ENCODE results near the gene SKAP1.
"Not testable (repeated sequence)": the region's sequence is repeated elsewhere in the genome, so short reads cannot be mapped to it uniquely, and the experiment has no call there.

Gene SKAP1

GRCh38 chr17:48413613-48414405 is 16.2 kb downstream of the SKAP1 start:
- no peak for DNase-seq (ENCODE audit: low read depth in 2 of 2)

GRCh38 chr17:48412841-48413240 is 17.2 kb downstream of the SKAP1 start:
- DNase-seq (ENCODE audit: low read depth in 2 of 2): no peak

GRCh38 chr17:48410821-48411220 is 19.2 kb downstream of the SKAP1 start:
- DNase-seq (ENCODE audit: low read depth in 2 of 2): not testable (repeated sequence)

DNA sequence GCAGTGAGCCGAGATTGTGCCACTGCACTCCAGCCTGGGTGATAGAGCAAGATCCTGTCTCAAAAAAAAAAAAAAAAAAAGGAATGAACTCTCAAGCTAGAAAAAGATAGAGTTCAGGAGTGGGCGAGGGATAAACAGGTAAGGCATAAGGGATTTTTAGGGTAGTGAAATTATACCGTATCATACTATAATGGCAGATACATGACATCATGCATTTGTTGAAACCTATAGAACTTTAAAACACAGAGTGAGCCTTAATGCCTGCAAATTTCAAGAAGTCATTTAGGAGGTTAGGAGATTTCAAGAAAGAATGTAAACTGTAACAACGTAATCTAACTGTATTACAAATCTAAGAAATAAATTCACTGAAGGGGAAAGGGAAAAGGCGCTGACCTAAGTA is 20.4 kb downstream of the SKAP1 start:
- no peak for DNase-seq (ENCODE audit: low read depth in 2 of 2)

- DNase-seq (ENCODE audit: low read depth in 2 of 2): no peak
Observed at GRCh38 chr17:48406936-48407567, 23.0 kb downstream of the SKAP1 start.

DNA sequence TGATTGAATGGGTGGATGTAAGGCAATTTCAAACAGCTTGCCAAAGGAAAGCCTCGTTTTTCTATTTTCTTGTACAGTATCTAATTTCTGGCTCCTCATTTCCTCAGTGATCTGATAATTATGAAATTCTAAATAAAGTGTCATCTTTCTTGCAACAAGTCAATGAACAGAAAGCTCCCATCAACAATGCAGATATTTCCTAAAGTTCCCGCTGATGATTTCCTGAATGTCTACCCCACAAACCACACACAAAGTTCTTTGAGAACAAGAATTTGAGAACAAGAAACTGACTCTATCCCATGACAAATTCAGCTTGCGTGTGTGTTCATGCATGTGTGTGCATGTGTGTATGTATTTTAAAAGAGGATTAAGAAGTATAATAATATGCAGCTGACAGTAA is 35.2 kb downstream of the SKAP1 start:
- DNase-seq (ENCODE audit: low read depth in 2 of 2): no peak

DNA sequence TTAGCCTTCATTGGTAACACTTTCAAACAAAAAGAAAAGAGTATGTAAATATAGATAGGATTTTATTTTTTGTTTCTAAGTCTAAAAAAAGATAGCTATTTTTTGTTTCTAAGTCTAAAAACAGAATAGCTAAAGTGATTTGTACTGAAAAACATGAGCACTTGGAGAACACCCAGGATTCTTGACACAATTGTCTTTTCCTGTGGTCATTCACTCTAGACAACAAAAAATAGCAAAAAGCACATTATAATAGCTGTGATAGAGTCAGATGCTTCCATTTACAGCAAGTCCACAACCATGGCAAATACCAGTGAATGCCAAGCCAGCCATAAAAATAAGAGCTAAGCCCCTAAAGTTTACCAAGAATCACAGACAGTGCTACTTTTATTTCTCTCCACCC is 36.7 kb downstream of the SKAP1 start:
- no peak for DNase-seq (ENCODE audit: low read depth in 2 of 2)

GRCh38 chr17:48392857-48393256 is 37.2 kb downstream of the SKAP1 start:
- no peak for DNase-seq (ENCODE audit: low read depth in 2 of 2)

GRCh38 chr17:48391444-48391843 is 38.6 kb downstream of the SKAP1 start:
- DNase-seq (ENCODE audit: low read depth in 2 of 2): no peak

DNA sequence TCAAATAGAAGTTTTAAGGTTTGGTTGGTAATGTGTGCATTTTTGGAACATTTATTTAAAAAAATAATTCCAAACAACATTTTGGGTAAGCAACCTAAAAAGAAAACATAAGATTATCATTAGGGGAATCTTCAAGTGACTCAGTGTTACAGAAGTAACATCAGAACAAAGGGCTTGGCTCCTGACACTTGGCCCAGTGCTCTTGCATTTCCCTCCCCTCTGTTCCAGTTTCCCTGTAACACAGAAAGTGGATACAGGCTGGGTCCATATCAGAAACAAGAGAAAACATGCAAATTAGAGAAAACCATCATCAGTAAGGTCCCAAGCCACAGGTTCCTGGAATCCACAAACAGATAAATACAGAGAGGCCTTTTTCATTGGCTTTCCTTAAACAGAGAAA is 40.1 kb downstream of the SKAP1 start:
- DNase-seq (ENCODE audit: low read depth in 2 of 2): no peak

GRCh38 chr17:48388955-48389743 is 40.9 kb downstream of the SKAP1 start:
- DNase-seq (ENCODE audit: low read depth in 2 of 2): no peak

GRCh38 chr17:48386826-48387225 is 43.2 kb downstream of the SKAP1 start:
- no peak for DNase-seq (ENCODE audit: low read depth in 2 of 2)

DNA sequence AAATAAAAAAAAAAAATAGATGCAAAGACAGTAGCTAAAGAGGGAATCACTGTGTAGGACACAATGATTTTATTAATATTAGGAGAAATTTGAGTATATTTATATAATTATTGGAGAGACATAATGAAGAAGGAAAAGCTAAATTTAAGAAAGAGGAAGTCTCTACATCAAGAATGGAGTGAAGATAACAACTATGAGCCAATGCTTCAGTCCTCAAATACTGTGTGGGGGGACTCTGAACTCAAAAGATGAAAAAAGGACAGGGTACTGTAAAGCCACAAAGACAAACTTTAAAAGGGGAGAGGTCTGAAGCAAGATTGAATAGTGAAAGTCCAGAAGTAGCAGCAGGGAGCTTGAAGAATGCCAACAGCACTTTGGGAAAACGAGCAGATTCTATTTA is 44.7 kb downstream of the SKAP1 start:
- no peak for DNase-seq (ENCODE audit: low read depth in 2 of 2)

DNA sequence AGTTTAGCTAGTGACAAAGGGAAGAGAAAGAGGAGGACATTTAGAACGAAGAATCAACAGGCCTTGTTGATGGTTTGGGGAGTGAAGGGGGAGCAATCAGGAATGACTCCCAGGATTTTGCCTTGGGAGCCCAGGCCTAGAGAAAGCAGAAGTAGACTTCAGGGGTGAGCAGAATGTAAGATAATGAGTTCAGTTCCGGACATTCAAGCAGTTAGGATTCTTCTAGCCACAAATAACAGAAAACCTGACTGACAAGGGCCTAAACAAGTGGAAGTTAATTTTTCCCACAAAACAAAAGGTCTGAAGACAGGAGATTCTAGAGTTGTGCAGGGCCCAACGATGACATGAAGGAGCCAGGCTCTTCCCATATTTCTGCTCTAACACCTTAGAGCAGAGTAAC is 45.9 kb downstream of the SKAP1 start:
- DNase-seq (ENCODE audit: low read depth in 2 of 2): no peak

DNA sequence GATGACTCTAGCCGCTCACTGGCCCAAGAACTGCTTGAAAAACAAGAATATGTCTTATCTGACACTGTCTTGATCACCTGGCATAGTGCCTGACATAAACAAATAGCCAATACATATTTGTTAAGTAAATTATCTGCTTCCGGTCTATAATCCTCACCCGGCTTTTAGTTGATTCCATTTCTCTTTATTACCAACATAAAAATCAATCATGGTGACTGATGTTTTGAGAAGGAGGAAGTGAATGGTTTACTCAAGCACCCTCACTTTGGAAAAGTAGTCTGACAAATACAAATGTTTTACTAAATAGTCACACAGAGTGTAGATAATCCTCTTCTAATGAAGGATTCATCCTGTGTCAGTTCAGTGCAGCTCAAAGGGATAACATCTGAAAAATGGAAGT is 47.0 kb downstream of the SKAP1 start:
- no peak for DNase-seq (ENCODE audit: low read depth in 2 of 2)

DNA sequence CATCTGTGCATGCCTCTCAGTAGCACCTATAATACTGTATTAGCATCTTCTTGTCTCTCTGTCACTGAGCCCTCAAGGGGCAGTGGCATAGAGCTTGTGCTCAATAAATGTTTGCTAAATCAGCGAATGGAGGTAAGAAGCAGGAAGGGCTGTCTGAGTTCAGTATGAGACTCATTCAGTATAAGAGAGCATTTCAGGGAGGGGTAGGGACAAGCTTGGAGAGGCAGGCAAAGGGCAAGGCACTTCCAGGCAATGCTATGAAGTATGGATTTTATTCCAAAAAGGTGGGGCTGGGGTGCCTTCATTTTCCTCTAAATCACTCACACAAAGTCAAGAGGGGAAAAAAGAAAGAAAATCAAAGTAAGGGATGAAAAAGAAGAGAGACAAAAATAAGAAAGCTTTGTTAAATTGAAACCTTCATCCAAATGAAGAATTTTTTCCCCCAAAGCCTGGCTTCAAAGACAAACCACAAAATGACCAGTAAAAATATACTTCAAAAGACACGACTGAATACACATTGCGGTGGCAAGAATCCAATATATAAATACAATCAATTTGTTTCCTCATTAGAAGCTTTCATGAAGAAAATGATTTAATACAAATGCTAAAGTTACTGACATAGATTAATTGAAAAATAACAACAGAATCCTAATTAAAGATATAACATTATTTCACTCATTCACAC is 51.2 kb downstream of the SKAP1 start:
- no peak for DNase-seq (ENCODE audit: low read depth in 2 of 2)

- DNase-seq (ENCODE audit: low read depth in 2 of 2): no peak
Observed at GRCh38 chr17:48378238-48378637, 51.8 kb downstream of the SKAP1 start.

DNA sequence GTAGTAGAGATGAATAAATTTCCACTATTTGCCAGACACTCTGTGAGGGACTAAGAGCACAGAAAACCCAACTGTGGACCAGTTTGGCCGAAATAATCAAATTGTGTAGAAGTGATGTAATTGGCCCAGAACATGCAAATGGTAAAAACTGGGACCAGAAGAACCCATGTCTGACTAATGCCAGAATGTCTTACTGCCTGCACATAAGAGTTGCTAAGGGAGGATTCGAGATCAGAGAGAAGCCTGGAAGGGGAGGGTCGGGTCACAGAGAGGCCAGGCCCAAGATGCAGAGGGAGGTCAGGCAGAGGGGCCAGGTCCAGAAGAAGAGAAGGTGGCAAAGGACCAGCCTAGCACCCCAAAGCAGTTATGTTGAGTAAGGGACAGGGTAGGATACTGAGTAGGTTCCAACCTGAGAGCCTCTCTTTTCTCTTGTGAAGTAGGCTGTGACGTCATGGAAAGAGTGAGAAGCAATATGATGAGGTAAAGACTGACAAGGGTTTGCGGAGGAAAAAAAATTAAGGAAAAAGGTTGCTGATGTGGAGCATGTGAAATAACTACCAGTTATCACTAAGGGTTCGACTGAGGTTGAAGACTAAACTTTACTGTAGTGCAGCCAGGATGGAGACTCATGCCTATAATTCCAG is 53.2 kb downstream of the SKAP1 start:
- DNase-seq (ENCODE audit: low read depth in 2 of 2): no peak

DNA sequence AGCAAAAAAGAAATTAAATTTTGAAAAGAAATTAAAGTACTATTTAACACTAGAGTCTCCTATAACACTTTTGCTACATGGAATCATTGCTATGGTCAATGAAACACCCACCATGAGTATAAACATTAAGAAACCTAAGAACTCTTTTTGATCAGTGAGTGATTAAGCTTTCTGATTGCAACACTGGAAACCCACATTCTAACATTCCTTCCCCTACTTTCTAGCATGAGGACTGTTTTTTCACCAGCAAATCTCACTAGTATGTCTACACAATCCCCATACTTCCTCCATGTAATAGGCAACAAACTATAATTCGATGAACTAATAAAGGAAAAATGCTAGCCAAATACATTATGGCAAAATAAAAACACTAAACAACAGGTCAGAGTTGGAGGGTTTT is 54.7 kb downstream of the SKAP1 start:
- DNase-seq (ENCODE audit: low read depth in 2 of 2): no peak

DNA sequence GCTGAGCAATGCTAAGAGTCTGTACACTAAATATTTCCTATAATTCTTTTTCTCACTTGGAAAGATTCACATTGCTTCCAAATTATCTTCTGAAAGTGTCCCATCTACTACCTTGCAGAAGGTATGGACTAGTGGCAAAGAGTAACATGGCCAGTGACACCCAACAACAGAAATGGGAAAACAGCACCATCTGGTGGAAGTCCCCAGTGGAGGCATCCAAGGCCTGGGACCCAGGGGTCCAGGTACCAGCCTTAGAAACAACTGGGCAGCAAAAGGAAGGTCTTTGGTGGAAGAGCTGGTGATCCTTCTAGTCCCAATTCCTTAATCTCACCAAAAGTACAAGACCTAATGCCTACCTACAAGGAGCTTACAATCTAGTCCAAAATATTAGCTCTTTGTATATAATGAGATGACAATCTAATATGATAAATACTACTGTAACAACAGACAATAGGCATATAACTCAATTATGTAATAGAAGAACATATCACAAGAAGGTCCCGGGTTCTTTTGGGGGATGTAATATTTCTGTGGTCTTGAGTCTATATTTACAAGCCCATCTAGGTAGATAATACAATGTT is 55.3 kb downstream of the SKAP1 start:
- DNase-seq (ENCODE audit: low read depth in 2 of 2): peak in 1 of 2 donors; percentile 7

DNA sequence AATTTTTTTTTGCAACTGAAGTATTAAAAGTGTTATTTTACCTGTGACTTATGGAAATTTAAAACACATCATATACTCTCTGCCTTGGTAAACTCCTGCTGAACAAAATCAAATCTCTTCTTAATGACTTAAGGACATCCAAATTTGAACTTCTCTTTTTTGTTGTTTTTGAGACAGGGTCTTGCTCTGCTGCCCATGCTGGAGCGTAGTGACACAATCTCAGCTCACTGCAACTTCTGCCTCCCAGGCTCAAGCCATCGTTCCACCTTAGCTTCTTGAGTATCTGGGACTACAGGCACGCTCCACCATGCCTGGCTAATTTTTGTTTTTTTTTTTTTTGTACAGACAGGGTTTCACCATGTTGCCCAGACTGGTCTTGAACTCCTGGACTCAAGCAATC is 56.1 kb downstream of the SKAP1 start:
- no peak for DNase-seq (ENCODE audit: low read depth in 2 of 2)

All from stimulated activated CD4-positive, alpha-beta T cell treated with anti-CD3 and anti-CD28 coated beads, Interleukin-15, amount 100 ng/mL, for 48 hours (primary cell).